ENCODE data around the gene AURKA. TPM values are rescaled to one million over a fixed set of nuclear protein-coding genes. Genes with fewer than 3 reads are reported as not detected.

The AURKA gene
- total and polyA plus RNA-seq, 9 of the 15 experiments (the other 6 are each of a cell fraction or from before 2014, with no cell fraction given): 72.7 to 162 (median 113) TPM

- TF ChIP-seq ZNF318 (IDR thresholded peaks at IDR 0.05; ENCODE audit: borderline replicate concordance in 1 of 2, low read depth in 1 of 2) (no peak), TARDBP (IDR thresholded peaks at IDR 0.05) (no peak), FOXP4 (CRISPR knock-in tag; IDR thresholded peaks at IDR 0.05; ENCODE audit: borderline replicate concordance) (no peak), THRB (CRISPR knock-in tag; conservative IDR thresholded peaks at IDR 0.05) (no peak), NFIC (IDR thresholded peaks at IDR 0.05) (no peak)
These were observed 36.9 kb upstream of the AURKA start (continued) for GRCh38 chr20:56428881-56429280.

Measured in K562 (cell line).